Measurements from ENCODE around the gene SIPA1L3.
"Not testable (repeated sequence)": the region's sequence is repeated elsewhere in the genome, so short reads cannot be mapped to it uniquely, and the experiment has no call there.

Gene SIPA1L3

GRCh38 chr19:38059897-38060296 lies 152.9 kb downstream of the SIPA1L3 start:
- in situ Hi-C loops (cut with HindIII; ENCODE audit: low sequenced_read_pairs) = no loop called here

DNA sequence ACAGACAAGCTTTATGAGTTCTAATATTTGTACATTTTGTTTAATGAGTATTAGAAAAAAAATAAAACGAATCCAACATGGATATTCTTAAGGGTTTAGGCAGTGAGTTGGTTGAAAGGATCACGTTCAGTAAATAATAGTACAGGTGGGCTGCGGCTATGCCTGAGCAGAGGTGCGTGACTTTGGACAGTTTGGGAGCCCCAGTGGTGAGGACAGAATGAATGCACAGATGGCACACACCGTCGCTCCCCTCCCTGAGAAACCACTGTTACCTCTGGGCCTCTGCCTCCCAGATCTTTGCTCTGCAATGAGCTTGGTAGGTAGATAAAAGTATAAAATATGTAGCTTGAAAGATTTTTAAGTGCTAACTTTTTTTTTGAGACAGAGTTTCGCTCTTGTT lies 153.3 kb downstream of the SIPA1L3 start:
- in situ Hi-C loops (cut with HindIII; ENCODE audit: low sequenced_read_pairs) = no loop called here

- in situ Hi-C loops (cut with HindIII; ENCODE audit: low sequenced_read_pairs) = no loop called here
Observed at GRCh38 chr19:38061294-38061693, 154.3 kb downstream of the SIPA1L3 start.

- in situ Hi-C loops (cut with HindIII; ENCODE audit: low sequenced_read_pairs) = no loop called here
Observed at GRCh38 chr19:38062959-38063761, 156.2 kb downstream of the SIPA1L3 start.

DNA sequence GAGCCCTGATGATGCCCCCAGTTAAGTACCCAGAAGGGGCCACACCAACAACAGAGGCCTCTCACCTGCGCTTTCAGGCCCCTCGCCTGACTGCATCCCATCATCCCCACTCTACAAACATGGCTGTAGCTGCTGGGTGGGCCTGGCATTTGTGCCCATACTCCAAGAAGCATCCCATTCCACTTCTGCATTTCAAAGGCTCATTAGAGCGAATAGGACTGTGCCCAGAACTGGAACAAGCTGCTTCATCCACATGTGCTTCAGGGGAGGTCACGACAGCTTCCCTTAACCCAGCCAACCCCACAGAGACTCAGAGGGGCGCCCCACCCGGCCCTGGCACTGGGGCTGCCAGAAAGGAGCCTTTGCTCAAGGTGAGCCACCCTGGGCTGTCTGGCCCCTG lies 156.9 kb downstream of the SIPA1L3 start:
- in situ Hi-C loops (cut with HindIII; ENCODE audit: low sequenced_read_pairs) = no loop called here

DNA sequence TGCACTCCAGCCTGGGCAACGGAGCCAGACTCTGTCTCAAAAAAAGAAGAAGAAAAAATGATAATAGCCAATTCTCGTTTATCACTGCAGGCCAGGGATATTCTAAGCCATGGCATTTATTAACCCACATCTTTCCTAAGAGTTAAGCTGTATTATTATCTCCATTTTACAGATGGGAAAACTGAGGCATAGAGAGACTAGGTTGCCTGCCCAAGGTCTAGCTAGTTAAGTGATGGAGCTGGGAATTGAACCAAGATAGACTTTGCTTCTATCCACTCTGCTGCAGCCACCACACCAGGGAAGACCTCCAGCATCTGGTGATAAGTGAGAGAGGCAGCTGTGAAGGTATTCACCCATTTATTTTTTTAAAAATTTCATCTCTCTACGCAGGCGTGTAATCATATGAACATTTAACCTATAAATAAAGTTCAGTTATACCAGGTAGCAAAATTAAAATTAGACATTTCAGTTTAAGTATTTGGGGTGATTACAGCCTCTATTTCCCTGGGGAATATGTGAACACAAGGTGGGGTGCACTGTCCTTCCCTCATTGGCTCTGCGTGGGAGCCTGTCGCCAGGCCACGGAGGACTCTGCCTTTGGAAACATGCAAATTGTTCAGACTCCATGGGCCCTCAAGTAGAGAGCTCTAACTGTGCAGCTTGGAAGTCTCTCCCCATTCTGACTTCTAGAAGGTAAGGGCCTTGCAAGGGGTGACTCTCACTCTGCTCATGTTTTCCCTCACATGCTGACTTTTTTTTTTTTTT lies 157.8 kb downstream of the SIPA1L3 start:
- in situ Hi-C loops (cut with HindIII; ENCODE audit: low sequenced_read_pairs) = no loop called here

GRCh38 chr19:38065775-38066174 lies 158.8 kb downstream of the SIPA1L3 start:
- in situ Hi-C loops (cut with HindIII; ENCODE audit: low sequenced_read_pairs) = not testable (repeated sequence)

DNA sequence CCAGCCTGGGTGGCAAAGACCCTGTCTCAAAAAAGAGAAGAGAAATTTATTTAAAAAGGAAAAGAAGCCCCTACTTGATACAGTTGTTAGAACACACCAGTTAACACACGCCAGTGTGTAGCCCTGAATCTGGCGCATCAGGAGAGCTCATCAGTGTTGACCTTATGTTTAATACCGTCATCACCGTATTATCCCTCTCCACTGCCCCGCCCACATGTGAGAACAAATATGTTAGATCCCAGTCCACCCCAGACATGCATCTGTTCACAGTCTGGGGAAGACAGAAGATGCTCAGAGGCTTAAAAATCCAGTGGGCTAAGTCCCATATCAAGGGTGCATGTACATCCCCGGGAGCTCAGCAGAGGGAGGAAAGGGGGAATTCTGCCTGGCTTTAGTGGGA lies 161.8 kb downstream of the SIPA1L3 start:
- in situ Hi-C loops (cut with HindIII; ENCODE audit: low sequenced_read_pairs) = no loop called here

- in situ Hi-C loops (cut with HindIII; ENCODE audit: low sequenced_read_pairs) = no loop called here
Observed at GRCh38 chr19:38070573-38070972, 163.6 kb downstream of the SIPA1L3 start.

- in situ Hi-C loops (cut with HindIII; ENCODE audit: low sequenced_read_pairs) = not testable (repeated sequence)
Observed at GRCh38 chr19:38071054-38071453, 164.0 kb downstream of the SIPA1L3 start.

DNA sequence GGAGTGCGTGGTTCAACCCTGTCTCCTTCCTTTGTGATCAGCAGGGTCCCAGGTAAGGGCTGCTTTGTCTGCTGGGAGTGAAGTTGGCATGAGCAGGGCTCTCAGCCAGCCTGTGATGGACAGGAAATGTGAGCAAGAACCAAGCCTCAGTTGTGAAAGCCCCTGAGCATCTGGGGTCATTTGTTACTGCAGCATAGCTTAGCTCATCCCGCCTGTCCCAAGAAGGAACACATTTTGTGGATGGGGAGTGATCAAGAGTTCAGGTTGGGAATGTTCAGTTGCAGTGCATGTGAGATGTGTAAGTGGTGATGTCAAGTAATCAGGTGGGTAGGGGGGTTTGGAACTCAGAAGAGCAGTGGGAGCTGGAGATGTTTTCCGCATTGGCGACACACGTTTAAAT lies 164.6 kb downstream of the SIPA1L3 start:
- in situ Hi-C loops (cut with HindIII; ENCODE audit: low sequenced_read_pairs) = no loop called here

DNA sequence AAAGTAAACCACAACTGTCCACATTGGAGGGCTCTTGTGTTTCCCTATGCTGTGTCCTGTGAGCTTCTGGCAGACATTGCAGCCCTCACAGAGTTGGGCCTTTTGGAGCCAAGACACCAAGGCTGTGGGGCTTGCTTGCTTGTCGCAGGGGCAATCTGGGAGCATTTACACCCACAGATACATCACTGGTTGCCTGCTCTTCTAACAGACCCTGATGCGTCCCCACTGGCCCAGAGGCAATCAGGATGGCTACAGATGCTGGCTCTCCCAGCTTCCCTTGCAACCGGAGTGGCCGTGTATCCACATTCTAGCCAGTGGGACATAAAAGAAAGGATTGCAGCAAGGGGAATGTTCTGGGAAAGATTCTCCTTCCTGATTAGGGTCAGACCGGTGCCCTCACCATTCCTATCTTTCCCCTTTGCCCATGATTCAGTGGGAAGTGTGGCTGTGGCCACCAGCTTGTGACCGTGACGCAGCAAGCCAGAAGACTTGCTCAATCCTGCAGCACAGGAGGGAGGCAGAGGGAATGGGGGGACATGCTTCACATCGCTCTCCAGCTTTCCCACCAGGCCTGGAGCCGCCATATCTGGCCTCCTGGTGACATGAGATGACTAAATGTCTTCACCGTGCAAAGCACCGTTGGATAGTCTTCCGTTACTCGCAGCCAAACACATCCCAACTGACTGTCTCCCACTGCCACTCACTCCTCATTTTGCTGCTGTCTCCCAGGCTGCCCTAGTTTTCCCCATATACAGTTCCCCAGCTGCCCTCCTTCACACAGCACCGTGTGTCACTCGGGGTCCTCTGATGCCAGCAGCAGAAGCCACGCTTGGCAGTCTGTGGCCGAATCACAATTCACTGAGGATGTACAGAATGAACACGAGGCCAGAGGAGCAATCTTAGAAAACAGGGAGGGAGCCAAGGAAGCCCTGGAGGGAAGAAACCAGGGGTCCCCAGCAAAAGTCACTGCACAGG lies 166.1 kb downstream of the SIPA1L3 start:
- in situ Hi-C loops (cut with HindIII; ENCODE audit: low sequenced_read_pairs) = no loop called here

DNA sequence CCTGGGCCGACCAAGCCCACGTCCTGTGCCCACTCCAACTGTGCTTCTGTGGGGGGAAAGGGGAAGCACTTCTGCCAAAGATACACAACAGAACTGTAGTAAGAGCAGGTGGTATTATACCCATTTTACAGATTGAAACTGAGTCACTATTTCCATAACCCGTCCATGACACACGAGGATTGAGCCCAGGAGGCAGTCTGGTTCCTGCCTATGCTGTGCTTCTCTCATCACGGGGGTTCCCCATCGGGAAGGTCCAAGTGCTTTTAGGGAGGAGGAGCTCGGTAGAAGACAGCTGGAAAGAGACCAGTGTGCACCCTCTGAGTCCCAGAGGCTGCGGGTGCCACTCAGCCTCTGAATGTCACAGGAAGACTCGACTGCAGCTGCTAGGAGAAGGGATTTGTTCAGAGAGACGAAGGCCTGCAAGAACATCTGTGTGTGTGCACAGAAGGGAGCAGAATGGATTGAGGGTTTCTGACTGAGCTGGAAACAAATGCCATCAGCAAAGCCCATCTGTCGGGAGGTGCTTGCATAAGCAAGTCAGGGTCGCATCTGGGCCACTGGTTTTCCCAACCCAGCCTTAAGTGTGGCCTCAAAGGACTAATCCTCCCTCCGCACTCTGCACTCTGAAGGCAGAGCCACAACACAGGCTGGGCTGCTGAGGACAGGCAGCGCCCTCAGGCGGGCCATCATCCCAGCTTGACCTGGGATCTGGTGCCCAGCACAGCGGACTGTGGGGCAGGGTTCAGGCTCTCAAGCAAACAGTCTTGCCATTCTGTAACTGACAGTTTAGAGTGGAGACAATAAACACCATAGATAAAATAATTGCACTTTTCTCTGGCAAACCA lies 167.1 kb downstream of the SIPA1L3 start:
- in situ Hi-C loops (cut with HindIII; ENCODE audit: low sequenced_read_pairs) = no loop called here

DNA sequence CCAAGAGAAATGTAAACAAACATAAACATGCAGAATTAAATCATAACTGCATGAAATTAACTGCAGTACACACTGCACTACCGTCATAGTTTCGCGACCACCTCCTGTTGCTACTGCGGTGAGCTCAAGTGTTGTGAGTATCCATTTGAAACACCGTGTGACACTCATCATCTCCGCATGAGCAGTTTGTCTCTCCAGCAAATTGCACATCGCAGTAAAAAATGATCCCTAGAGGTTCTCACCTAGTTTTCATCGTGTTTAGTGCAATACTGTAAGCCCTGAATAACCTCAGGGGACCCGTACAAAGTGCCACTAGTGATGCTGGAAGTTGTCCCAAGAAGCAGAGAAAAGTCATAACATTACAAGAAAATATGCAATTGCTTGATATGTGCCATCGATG lies 169.3 kb downstream of the SIPA1L3 start:
- in situ Hi-C loops (cut with HindIII; ENCODE audit: low sequenced_read_pairs) = no loop called here

- in situ Hi-C loops (cut with HindIII; ENCODE audit: low sequenced_read_pairs) = no loop called here
Observed at GRCh38 chr19:38078302-38078930, 171.4 kb downstream of the SIPA1L3 start.

DNA sequence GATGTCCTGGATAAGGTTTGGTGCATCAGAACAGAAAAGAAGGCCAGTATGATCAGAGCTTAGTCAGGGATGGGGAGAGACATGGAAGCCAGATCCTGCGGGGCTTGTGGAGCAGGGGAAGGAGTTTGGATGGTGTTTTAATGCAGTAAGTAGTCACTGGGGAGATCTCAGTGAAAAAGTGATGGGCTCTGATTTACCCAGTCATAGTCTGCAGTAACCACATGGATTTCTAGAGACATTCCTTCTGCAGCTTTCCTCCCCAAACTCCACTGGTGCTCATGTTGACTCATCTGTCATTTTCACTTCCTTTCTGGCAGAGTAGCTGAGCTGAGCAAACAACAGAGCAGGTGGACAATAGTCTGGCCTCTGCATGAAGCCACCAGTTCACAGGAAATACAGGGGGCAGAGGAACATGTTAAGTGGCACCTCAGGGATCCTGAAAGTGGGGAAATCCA lies 172.9 kb downstream of the SIPA1L3 start:
- in situ Hi-C loops (cut with HindIII; ENCODE audit: low sequenced_read_pairs) = no loop called here

DNA sequence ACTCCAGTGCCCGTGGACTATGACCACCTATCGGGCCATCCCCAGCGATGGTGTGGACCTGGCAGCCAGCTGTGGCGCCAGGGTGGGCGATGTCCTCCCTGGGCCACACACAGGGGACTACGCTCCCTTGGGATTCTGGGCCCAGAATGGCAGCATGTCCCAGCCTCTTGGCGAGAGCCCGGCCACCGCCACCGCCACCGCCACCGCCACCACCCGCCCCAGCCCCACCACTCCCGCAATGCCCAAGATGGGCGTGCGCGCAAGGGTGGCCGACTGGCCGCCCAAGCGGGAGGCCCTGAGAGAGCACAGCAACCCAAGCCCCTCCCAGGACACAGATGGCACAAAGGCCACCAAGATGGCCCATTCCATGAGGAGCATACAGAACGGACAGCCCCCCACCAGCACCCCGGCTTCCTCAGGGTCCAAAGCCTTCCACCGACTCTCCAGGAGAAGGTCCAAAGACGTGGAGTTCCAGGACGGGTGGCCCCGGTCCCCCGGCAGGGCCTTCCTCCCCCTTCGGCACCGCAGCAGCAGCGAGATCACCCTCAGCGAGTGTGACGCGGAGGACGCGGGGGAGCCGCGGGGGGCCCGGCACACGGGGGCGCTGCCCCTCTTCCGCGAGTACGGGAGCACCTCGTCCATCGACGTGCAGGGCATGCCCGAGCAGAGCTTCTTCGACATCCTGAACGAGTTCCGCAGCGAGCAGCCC lies 174.7 kb downstream of the SIPA1L3 start:
- in situ Hi-C loops (cut with HindIII; ENCODE audit: low sequenced_read_pairs) = no loop called here

DNA sequence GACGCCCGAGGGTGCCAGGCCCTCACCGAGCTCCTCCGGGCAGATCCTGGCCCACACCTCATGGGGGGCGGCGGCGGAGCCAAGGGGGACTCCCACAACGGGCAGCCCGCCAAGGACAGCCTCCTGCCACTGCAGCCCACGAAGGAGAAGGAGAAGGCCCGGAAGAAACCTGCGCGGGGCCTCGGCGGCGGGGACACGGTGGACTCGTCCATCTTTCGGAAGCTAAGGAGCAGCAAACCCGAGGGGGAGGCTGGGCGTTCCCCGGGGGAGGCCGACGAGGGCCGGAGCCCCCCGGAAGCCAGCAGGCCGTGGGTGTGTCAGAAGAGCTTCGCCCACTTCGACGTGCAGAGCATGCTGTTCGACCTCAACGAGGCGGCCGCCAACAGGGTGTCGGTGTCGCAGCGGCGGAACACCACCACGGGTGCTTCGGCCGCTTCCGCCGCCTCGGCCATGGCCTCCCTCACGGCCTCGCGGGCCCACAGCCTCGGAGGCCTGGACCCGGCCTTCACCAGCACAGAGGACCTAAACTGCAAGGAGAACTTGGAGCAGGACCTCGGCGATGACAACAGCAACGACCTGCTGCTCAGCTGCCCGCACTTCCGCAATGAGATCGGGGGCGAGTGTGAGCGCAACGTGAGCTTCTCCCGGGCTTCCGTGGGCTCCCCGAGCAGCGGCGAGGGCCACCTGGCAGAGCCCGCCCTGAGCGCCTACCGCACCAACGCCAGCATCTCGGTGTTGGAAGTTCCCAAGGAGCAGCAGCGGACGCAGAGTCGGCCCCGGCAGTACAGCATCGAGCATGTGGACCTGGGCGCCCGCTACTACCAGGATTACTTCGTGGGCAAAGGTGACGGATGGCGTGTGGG lies 175.5 kb downstream of the SIPA1L3 start:
- in situ Hi-C loops (cut with HindIII; ENCODE audit: low sequenced_read_pairs) = no loop called here

All from DLD1 (cell line).